Panc1 (cell line): Measurements from ENCODE around the gene ATP5F1E. TPM values are rescaled to one million over a fixed set of nuclear protein-coding genes. Genes with fewer than 3 reads are reported as not detected.

Experiments
- ATAC-seq: fragments of 200-7000 bp; cut with Tn5 transposase; 2 replicates; pipeline ENCODE4 v1.9.1; 2020; ENCODE audit warnings: mild to moderate bottlenecking, moderate library complexity
- BruUV-seq: library from RNA; stranded (reverse); fragments of 400-500 nt; replicated peaks from 2 replicates; lab custom pipeline; 2021; lab: Mats Ljungman, UMichigan
- CTCF ChIA-PET: fragments of 300-600 bp; sonication (Branson Sonifier 250); formaldehyde crosslinking; loops from one replicate; lab custom pipeline; 2022; ENCODE audit warnings: antibody characterized with exemption; lab: Charles Lee
- POLR2A ChIA-PET: fragments of 300-600 bp; sonication (Branson Sonifier 250); formaldehyde crosslinking; loops from one replicate; lab custom pipeline; 2022; ENCODE audit warnings: antibody characterized with exemption; lab: Charles Lee
- DNase-seq: peaks from one replicate; pipeline ENCODE4 v3.0.0-alpha.2; 2010; ENCODE audit warnings: low read depth, low spot score
- H3K27ac ChIP-seq: 2 replicates; pipeline ENCODE4 v1.5.1; 2011; ENCODE audit warnings: mild to moderate bottlenecking, low read length, inconsistent platforms
- H3K27me3 ChIP-seq: fragments of 200-500 bp; sonication (Bioruptor generic); 2 replicates; pipeline ENCODE4 v1.6.0; 2014; ENCODE audit warnings: low read length, inconsistent platforms; ENCODE audit not compliant: control insufficient read depth, insufficient read depth
- H3K36me3 ChIP-seq: fragments of 200-500 bp; sonication (Bioruptor generic); 2 replicates; pipeline ENCODE4 v1.5.1; 2014; ENCODE audit warnings: inconsistent platforms, mild to moderate bottlenecking, low read length, moderate library complexity; ENCODE audit not compliant: control insufficient read depth, insufficient read depth
- H3K4me1 ChIP-seq: 2 replicates; pipeline ENCODE4 v1.5.1; 2011; ENCODE audit warnings: inconsistent platforms, mild to moderate bottlenecking, low read length, moderate library complexity; ENCODE audit not compliant: control insufficient read depth, insufficient read depth
- H3K4me3 ChIP-seq, 2 experiments: 2 replicates each; pipeline ENCODE4 v1.5.1; 2011 to 2012; ENCODE audit warnings: low read depth in 2 of 2, low read length in 2 of 2, mild to moderate bottlenecking in 2 of 2, inconsistent platforms in 1 of 2, moderate library complexity in 1 of 2
- H3K9me3 ChIP-seq: fragments of 200-500 bp; sonication (Bioruptor generic); 2 replicates; pipeline ENCODE4 v1.5.1; 2014; ENCODE audit warnings: low read depth, mild to moderate bottlenecking, inconsistent platforms, low read length, moderate library complexity; ENCODE audit not compliant: control insufficient read depth, insufficient read depth
- POLR2AphosphoS5 ChIP-seq: IDR thresholded peaks from 2 replicates; pipeline ENCODE4 v1.6.1; 2012; ENCODE audit warnings: mild to moderate bottlenecking, low read depth, low read length, moderate library complexity
- SIN3A ChIP-seq: IDR thresholded peaks from 2 replicates; pipeline ENCODE4 v1.6.1; 2012; ENCODE audit warnings: low read depth, mild to moderate bottlenecking, low read length, moderate library complexity, borderline replicate concordance; ENCODE audit not compliant: insufficient read depth
- TCF7L2 ChIP-seq: IDR thresholded peaks from 2 replicates; pipeline ENCODE4 v1.6.1; 2011; ENCODE audit warnings: mild to moderate bottlenecking, low read depth, low read length, inconsistent platforms
- in situ Hi-C: cut with HindIII; loops from 2 replicates; pipeline ENCODE4 v1.10.0; 2016; ENCODE audit warnings: low sequenced_read_pairs, low pct_unique_long_range_greater_than_20kb
- intact Hi-C: fragments of 100-400 bp; cut with micrococcal nuclease; formaldehyde crosslinking; loops from one replicate; pipeline ENCODE4 v1.10.0; 2022; ENCODE audit not compliant: unreplicated experiment
- total RNA-seq: library from RNA; stranded (reverse); gene quantifications from one replicate; pipeline ENCODE4 v1.2.1, GENCODE V29; 2021; ENCODE audit not compliant: unreplicated experiment
- TF ChIP-seq, protein P1 (sequence below): fragments of 450-650 bp; IDR thresholded peaks from 2 replicates; pipeline ENCODE4 v1.5.1; 2017; ENCODE audit warnings: mild to moderate bottlenecking
- TF ChIP-seq, protein P2 (sequence below), 2 experiments: IDR thresholded peaks; 2 replicates each; pipeline ENCODE4 v1.6.1; 2011 to 2012; ENCODE audit warnings: low read depth in 2 of 2, control low read depth in 1 of 2, low read length in 1 of 2, mild to moderate bottlenecking in 1 of 2, moderate library complexity in 1 of 2; ENCODE audit not compliant: insufficient read depth in 1 of 2

ATP5F1E gene
- total RNA-seq, 1 experiment from 2014 or later: 90.6 TPM

DNA sequence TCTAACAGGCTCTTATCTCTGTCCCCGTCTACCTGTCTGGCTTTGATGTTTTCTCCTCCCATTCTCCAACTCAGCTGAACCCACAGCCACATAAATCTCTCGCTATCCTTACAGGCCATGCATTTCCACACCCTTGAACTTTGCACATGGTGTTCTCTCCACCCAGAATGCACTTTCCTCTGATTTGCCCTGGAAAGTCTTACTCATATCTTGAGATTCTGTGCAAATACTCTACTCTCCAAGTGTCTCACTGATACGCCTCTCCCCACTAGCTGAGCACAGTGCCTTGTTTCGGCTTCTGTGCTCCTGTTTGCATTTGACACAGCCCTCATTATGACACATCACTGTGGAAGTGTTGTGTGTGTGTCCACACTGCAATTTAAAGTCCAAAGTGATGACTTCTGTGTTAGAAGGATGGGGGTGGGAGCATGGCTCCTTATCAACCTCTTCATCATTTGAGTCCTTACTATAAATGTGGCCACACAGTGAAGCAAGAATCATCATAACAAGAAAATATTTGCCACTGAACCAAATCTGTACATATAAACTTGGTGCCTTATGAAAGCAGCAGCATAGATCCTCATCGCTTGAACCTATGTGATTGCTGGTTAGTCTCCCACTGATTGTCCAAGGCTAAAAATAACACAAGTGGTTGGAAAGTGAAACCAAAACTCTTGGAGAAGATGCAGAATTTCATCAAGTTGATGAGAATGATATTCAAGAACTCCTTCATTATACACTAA lies 16.0 kb upstream of the ATP5F1E start:
- no peaks in the 10 kb centered on the region for H3K9me3 ChIP-seq
- DNase-seq: no peak
- no peak overlapping the region for H3K4me3 ChIP-seq
- ATAC-seq: no peak
- intact Hi-C loops (no loop called here), in situ Hi-C loops (no loop called here)
- H3K27me3 ChIP-seq: peaks cover 8% of the 10 kb centered on the region; the same call in 1 of the 2 replicates
- no peaks in the 10 kb centered on the region for H3K36me3 ChIP-seq
- TF ChIP-seq, protein P1, sequence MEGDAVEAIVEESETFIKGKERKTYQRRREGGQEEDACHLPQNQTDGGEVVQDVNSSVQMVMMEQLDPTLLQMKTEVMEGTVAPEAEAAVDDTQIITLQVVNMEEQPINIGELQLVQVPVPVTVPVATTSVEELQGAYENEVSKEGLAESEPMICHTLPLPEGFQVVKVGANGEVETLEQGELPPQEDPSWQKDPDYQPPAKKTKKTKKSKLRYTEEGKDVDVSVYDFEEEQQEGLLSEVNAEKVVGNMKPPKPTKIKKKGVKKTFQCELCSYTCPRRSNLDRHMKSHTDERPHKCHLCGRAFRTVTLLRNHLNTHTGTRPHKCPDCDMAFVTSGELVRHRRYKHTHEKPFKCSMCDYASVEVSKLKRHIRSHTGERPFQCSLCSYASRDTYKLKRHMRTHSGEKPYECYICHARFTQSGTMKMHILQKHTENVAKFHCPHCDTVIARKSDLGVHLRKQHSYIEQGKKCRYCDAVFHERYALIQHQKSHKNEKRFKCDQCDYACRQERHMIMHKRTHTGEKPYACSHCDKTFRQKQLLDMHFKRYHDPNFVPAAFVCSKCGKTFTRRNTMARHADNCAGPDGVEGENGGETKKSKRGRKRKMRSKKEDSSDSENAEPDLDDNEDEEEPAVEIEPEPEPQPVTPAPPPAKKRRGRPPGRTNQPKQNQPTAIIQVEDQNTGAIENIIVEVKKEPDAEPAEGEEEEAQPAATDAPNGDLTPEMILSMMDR: no peak
- TF ChIP-seq SIN3A (no peak), TCF7L2 (no peak), POLR2AphosphoS5 (no peak)
- TF ChIP-seq, protein P2, sequence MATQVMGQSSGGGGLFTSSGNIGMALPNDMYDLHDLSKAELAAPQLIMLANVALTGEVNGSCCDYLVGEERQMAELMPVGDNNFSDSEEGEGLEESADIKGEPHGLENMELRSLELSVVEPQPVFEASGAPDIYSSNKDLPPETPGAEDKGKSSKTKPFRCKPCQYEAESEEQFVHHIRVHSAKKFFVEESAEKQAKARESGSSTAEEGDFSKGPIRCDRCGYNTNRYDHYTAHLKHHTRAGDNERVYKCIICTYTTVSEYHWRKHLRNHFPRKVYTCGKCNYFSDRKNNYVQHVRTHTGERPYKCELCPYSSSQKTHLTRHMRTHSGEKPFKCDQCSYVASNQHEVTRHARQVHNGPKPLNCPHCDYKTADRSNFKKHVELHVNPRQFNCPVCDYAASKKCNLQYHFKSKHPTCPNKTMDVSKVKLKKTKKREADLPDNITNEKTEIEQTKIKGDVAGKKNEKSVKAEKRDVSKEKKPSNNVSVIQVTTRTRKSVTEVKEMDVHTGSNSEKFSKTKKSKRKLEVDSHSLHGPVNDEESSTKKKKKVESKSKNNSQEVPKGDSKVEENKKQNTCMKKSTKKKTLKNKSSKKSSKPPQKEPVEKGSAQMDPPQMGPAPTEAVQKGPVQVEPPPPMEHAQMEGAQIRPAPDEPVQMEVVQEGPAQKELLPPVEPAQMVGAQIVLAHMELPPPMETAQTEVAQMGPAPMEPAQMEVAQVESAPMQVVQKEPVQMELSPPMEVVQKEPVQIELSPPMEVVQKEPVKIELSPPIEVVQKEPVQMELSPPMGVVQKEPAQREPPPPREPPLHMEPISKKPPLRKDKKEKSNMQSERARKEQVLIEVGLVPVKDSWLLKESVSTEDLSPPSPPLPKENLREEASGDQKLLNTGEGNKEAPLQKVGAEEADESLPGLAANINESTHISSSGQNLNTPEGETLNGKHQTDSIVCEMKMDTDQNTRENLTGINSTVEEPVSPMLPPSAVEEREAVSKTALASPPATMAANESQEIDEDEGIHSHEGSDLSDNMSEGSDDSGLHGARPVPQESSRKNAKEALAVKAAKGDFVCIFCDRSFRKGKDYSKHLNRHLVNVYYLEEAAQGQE (IDR thresholded peaks at IDR 0.05; ENCODE audit: insufficient read depth in 1 of 2, low read depth in 2 of 2, low read length in 1 of 2): no peak
- no peak overlapping the region for H3K27ac ChIP-seq
- ChIA-PET POLR2A (no interaction called here), CTCF (no interaction called here)
- peaks cover 4% of the 10 kb centered on the region; the same call in 1 of the 2 replicates for H3K4me1 ChIP-seq
- BruUV-seq: no TSS peak

DNA sequence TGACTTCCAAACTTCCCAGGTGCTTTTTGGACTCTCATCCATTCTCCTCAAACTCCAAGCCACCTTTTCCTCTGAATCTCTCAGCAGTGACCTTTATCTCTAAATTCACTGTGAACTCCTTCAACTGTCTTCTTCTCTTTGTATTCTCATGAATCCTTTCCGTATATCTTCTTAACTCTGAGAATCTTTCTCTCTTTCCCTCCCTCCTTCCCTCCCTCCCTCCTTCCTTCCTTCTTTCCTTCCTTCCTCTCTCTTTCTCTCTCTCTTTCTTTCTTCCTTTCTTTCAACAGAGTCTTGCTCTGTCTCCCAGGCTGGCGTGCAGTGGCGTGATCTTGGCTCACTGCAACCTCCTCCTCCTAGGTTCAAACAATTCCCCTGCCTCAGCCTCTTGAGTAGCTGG lies 14.7 kb upstream of the ATP5F1E start:
- no peaks in the 10 kb centered on the region for H3K36me3 ChIP-seq
- H3K4me3 ChIP-seq: no peak overlapping the region
- H3K27ac ChIP-seq: no peak overlapping the region
- no TSS peak for BruUV-seq
- no peak for TF ChIP-seq POLR2AphosphoS5
- TF ChIP-seq, protein P1: no peak
- TF ChIP-seq TCF7L2: no peak
- TF ChIP-seq SIN3A: no peak
- TF ChIP-seq, protein P2 (IDR thresholded peaks at IDR 0.05; ENCODE audit: insufficient read depth in 1 of 2, low read depth in 2 of 2, low read length in 1 of 2): no peak
- ATAC-seq: no peak
- intact Hi-C loops (no loop called here), in situ Hi-C loops (no loop called here)
- DNase-seq: no peak
- H3K4me1 ChIP-seq: peaks cover 4% of the 10 kb centered on the region; the same call in 1 of the 2 replicates
- POLR2A ChIA-PET: no interaction called here
- H3K27me3 ChIP-seq: peaks cover 3% of the 10 kb centered on the region; the same call in 1 of the 2 replicates
- CTCF ChIA-PET: no interaction called here
- H3K9me3 ChIP-seq: no peaks in the 10 kb centered on the region
